Activated naive CD8-positive, alpha-beta T cell treated with anti-CD3 and anti-CD28 coated beads, Interleukin-2, amount 50 U/mL, for 16 hours (primary cell): ENCODE data around the gene ASNS.
"Not testable (repeated sequence)": the region's sequence is repeated elsewhere in the genome, so short reads cannot be mapped to it uniquely, and the experiment has no call there.

Experiments used
- DNase-seq: peaks from one replicate; pipeline ENCODE4 v3.0.0-alpha.2; 2020; ENCODE audit warnings: low read depth, low spot score

The ASNS gene

GRCh38 chr7:97872025-97872669, at the start of gene ASNS:
TSS of gene ASNS (minus strand) at chr7:97872408. CDS start at chr7:97869156, 3,252 bp downstream.
- peak; percentile 82 for DNase-seq

- DNase-seq = not testable (repeated sequence)
Measured at GRCh38 chr7:97921254-97921653, 49.0 kb upstream of the ASNS start.

GRCh38 chr7:97915267-97915666, 43.1 kb upstream of the ASNS start:
- DNase-seq = not testable (repeated sequence)

GRCh38 chr7:97912294-97912693, 40.1 kb upstream of the ASNS start:
- not testable (repeated sequence) for DNase-seq

GRCh38 chr7:97896893-97897292, 24.7 kb upstream of the ASNS start:
- not testable (repeated sequence) for DNase-seq

GRCh38 chr7:97891721-97892120, 19.5 kb upstream of the ASNS start:
- not testable (repeated sequence) for DNase-seq

- not testable (repeated sequence) for DNase-seq
Measured at GRCh38 chr7:97879527-97879926, 7.3 kb upstream of the ASNS start.

GRCh38 chr7:97874894-97875293, 2.7 kb upstream of the ASNS start:
- not testable (repeated sequence) for DNase-seq

GRCh38 chr7:97873606-97874005, 1.4 kb upstream of the ASNS start:
- no peak for DNase-seq

GRCh38 chr7:97871659-97872024, 566 bp downstream of the ASNS start:
- DNase-seq = peak; percentile 2

- no peak for DNase-seq
Measured at GRCh38 chr7:97868788-97869187, 3.4 kb downstream of the ASNS start.

GRCh38 chr7:97868314-97868713, 3.9 kb downstream of the ASNS start:
- DNase-seq = no peak

- no peak for DNase-seq
Measured at GRCh38 chr7:97865104-97865503, 7.1 kb downstream of the ASNS start.

GRCh38 chr7:97859606-97860204, 12.5 kb downstream of the ASNS start:
- no peak for DNase-seq

GRCh38 chr7:97858221-97858620, 14.0 kb downstream of the ASNS start:
- DNase-seq = no peak

- no peak for DNase-seq
Measured at GRCh38 chr7:97857544-97857943, 14.7 kb downstream of the ASNS start.

- no peak for DNase-seq
Measured at GRCh38 chr7:97851683-97852082, 20.5 kb downstream of the ASNS start.

GRCh38 chr7:97850262-97851031, 21.8 kb downstream of the ASNS start:
- not testable (repeated sequence) for DNase-seq

GRCh38 chr7:97847791-97848190, 24.4 kb downstream of the ASNS start:
- no peak for DNase-seq

- DNase-seq = no peak
Measured at GRCh38 chr7:97846945-97847344, 25.3 kb downstream of the ASNS start.

- no peak for DNase-seq
Measured at GRCh38 chr7:97845622-97846203, 26.5 kb downstream of the ASNS start.

GRCh38 chr7:97844036-97844435, 28.2 kb downstream of the ASNS start:
- no peak for DNase-seq
